ENCODE data around the gene ACOT7.
"Not testable (repeated sequence)": the region's sequence is repeated elsewhere in the genome, so short reads cannot be mapped to it uniquely, and the experiment has no call there.

GRCh38 chr1:6429660-6430411, 36.3 kb upstream of the ACOT7 start:
- not testable (repeated sequence) for TF ChIP-seq POLR2A, CTCF (IDR thresholded peaks at IDR 0.05)
